IPS-NIHi7 (cell line): ENCODE results near the gene ANXA7.
"Not testable (repeated sequence)": the region's sequence is repeated elsewhere in the genome, so short reads cannot be mapped to it uniquely, and the experiment has no call there.

Experiments
- DNase-seq: peaks from one replicate; pipeline ENCODE4 v3.0.0; 2012; ENCODE audit warnings: mixed read lengths; ENCODE audit errors: extremely low spot score

The ANXA7 gene

DNA sequence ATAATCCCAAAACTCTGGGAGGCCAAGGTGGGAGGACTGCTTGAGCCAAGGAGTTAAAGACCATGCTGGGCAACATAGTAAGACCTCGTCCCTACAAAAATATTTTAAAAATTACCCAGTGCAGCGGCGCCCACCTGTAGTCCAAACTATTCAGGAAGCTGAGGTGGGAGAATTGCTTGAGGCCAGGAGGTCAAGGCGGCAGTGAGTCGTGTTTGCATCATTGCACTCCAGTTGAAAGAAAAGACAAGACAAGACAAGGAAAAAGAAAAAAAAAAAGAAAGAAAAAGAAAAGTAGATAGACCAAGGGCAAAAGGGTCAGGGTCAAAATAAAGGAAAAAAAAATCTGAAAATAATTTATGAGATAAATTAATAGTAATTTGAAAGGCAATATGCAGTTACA, 5.8 kb downstream of the ANXA7 start:
- no peak for DNase-seq

DNA sequence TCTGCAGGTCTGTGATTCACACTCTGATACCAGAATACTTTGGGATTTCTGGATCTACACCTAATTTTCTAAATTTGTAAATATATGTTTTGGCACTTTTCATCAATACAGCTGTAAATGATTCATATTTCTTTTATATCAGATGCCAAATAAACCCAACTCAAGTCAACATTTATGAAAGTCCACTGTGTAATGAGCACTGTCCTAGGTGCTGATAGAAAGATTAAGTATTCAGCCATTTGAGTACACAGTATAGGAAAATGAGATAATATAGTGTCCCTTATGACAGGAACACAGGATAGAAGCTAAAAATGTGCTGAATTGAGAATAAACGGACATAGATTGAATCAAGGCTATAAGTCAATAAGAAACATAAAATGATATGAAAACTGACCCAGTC, 6.4 kb downstream of the ANXA7 start:
- DNase-seq, result no peak

DNA sequence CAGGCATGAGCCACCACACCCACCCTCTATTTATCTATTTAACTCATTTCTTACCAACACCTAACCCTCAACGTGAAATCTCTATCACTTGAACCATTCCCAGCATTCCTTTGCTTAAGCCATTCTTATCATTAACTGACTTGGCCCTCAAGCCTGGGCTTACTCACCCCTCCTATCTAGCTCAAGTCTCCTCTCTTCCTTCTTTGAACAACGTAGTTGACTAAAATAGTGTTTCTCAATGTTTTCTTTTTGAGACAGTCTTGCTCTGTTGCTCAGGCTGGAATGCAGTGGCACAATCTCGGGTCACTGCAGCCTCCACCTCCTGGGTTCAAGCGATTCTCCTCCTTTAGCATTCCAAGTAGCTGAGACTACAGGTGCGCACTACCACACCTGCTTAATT, 7.0 kb downstream of the ANXA7 start:
- no peak for DNase-seq

DNA sequence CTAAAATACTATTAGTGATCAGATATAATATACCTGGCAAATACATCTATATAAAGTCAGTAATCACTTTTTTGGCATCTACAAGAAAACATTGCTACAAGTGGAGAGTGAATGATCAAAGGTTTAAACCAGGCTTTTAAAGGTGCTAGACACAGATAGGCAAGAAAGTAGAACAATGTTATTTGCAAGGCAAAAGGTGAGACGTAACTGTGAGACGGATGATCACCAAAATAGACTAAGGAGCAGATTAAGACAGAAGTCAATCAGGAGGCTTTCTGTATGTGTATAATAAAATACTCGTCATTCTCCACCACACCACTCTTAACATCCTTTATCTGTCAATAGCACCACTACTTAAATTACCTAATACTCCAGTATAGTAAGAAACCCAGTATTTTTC, 8.3 kb downstream of the ANXA7 start:
- DNase-seq, result no peak

DNA sequence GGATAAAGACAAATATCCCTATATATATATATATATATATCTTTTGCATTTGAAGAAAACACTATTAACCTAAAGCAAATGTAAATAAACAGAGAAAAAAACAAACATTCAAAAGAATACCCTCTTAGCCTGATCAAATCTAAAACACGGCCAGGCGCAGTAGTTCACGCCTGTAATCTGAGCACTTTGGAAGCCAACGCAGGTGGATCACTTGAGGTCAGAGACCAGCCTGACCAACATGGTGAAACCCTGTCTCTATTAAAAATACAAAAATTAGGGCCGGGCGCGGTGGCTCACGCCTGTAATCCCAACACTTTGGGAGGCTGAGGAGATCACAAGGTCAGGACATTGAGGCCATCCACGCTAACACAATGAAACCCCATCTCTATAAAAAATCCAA, 9.2 kb downstream of the ANXA7 start:
- no peak for DNase-seq

DNA sequence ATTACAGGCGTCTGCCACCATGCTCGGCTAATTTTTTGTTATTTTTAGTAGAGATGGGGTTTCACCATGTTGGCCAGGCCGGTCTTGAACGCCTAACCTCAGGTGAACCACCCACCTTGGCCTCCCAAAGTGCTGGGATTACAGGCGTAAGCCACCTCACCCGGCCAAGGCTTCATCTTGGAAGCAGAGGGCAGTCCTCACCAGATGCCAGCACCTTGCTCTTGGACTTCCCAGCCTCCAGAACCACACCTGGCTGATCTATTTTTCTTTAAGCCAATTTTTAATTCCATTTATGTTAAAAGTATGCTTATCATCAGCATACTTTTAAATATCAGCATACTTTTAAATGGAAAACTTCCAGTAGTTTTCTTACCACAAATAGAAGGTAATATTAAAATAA, 12.2 kb downstream of the ANXA7 start:
- DNase-seq, result no peak

DNA sequence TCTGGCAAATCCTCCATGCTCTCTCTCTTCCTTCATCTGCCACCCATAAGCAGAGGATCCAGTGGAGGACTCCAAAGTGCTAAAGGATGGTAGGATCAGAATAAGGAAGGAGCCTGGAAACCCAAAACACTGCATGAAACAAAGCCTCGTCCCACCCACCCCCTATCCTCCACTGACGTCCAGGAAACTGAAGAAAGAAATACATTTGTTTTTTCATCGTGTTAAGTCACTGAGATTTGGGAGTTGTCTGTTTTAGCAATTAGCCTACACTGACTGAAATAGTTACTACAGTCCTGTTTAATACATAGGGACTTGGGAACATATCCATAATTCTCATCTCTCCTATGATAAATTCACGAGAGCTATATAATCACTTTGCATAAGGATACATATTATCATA, 14.8 kb downstream of the ANXA7 start:
- no peak for DNase-seq

DNA sequence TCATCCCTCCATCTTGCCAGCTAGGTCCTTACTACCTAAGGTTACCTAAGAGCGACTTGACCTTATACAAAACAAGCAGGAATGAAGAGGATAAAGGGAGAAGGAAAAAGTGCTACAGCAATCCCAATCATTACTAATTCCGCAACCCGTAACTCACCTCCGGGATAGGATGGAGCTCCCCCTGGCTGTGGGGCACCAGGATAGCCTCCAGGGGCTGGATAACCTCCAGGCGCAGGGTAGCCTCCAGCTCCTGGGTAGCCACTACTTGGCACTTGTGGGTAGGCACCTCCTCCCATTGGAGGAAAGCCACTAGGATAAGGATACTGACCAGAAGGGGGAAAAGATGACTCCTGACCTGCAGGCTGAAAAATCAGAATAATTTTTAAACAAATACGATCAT, 15.8 kb downstream of the ANXA7 start:
- peak; percentile 41 for DNase-seq

DNA sequence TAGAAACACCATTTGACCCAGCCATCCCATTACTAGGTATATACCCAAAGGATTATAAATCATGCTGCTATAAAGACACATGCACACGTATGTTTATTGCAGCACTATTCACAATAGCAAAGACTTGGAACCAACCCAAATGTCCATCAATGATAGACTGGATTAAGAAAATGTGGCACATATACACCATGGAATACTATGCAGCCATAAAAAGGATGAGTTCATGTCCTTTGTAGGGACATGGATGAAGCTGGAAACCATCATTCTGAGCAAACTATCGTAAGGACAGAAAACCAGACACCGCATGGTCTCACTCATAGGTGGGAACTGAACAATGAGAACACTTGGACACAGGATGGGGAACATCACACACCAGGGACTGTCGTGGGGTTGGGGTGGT, 19.5 kb downstream of the ANXA7 start:
- not testable (repeated sequence) for DNase-seq

DNA sequence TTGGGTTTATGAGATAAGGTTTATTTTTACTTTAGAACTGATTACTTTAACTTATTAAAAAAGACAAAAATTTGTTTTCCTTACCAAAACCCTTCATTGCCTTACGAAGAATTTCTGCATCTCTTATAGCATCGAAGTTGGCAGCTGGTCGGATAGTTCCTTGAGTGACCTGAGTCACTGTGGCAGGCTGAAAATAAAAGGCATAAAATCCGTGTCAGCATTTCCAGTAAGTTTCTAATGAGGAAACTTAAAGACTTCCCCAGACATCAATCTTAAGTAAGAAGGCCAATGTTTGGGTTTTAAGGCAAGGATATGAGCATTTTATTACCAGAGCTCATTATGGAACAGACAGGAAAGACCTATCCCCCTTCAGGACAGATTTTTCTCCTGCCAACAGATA, 25.6 kb downstream of the ANXA7 start:
- DNase-seq, result no peak

DNA sequence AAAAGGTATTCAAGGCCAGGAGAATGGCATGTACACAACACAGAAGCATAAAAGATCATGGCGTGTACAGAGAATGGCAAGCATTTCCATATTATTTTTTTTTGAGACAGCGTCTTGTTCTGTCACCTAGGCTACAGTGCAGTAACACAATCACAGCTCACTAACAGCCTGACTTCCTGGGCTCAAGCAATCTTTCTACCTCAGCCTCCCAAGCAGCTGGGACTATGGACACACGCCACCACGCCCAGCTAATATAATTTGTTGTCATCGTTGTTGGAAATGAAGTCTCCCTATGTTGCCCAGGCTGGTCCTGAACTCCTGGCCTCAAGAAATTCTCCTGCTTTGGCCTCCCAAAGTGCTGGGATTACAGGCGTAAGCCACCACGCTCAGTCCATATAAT, 27.3 kb downstream of the ANXA7 start:
- DNase-seq, result no peak

DNA sequence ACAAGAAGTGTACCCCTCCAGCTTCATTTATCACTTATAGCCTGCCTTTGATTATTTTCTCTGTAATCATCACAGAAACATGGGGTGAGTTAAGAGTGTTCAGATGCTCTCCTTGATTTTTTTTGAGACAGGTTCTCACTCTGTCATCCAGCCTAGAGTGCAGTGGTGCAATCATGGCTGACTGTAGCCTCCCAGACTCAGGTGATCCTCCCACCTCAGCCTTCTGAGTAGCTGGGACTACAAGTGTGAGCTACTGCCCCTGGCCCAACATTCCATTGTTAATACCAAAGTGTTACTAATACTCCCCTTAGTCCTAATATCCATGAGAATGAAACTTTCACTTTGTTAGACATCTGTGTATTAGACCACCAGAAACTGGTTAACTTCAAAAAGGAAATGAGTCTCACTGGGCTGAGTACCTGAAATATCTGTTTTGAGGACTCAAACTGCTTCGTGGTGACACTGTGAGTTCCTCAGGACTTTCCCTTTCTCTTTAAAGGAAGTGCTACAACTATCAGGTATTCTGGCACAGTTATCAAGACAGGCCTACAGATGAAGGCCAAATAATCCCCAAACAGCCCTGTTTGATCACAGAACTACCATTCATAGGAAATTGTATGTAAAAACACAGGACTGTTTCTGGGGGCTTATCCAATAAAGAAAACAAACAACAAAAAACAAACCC, 34.7 kb downstream of the ANXA7 start:
- no peak for DNase-seq

DNA sequence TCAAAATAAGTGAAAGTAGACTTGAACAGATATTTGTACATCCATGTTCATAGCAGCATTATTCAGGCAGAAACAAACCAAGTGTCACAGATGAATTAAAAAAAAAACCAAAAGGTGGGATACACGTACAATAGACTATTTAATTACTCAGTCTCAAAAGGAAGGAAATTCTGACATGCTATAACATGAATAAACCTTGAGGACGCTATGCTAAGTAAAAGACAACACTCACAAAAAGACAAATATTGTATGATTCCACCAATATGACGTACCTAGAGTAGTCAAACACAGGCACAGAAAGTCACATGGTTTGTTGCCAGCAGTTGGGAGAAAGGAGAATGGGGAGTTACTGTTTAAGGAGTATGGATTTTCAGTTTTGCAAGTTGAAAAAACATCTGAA, 37.2 kb downstream of the ANXA7 start:
- DNase-seq, result no peak

DNA sequence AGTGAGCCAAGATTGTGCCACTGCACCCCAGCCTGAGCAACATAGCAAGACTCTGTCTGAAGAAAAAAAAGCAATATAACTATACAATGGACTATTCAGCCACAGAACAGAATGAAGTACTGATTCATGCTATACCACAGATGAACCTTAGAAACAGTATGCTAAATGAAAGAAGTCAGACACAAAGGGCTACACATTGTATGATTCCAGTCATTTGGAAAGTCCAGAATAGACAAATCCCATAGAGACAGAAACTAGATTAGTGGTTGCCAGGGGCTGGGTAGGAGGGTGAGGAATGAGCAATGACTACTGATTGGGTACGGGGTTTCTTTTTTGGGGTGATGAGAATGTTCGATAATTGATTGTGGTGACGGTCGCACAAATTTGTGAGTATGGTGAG, 45.6 kb downstream of the ANXA7 start:
- DNase-seq, result no peak

DNA sequence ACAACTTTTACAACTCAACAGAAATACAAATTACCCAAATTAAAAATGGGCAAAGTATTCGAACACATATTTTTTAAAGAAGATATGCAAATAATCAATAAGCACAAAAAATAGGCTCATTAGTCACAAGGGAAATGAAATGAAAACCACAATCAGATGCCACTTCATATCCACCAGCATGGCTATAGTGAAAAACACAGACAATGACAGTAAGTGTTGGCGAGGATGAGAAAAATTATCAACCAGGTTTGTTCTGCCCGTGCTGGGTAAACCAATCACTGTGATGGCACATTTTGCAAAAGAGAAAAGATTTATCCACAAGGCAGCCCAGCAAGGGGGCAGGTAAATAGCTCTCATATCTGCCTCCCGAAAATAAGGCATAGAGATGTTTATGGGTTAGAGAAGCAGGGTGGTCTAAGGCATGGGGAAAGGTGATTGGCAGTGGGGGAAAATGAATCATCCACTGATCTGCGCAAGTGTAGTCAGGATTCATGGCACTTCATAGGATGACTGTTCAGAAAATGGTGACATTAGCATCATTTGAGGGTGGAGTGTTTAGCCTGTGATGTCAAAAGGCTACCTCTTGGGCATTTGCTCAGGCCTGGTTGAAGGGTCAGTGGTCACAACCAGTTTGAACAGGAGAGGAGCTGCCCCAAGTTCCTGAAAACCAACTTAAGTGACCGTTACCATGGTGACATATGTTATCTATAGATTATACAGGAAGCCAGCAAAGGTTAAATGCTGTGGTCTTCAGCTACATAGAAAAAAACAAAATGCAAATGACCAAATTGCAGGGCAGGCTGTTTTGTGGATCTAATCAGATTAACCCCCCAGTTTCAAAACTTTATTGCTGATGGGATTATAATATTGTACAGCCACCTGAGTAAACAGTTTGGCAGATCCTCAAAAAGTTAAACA, 47.2 kb downstream of the ANXA7 start:
- no peak for DNase-seq

DNA sequence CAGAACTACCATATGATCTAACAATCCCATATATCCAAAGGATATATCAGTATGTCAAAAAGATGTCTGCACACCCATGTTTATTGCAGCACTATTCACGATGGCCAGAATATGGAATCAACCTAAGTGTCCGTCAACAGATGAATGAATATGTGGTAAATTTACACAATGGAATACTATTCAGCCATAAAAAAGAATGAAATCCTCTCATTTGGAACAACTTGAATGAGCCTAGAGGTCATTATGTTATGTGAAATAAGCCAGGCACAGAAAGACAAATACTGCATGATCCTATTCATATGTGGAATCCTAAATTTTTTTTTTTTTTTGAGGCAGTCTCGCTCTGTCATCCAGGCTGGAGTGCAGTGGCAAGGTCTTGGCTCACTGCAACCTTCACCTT, 48.9 kb downstream of the ANXA7 start:
- no peak for DNase-seq

DNA sequence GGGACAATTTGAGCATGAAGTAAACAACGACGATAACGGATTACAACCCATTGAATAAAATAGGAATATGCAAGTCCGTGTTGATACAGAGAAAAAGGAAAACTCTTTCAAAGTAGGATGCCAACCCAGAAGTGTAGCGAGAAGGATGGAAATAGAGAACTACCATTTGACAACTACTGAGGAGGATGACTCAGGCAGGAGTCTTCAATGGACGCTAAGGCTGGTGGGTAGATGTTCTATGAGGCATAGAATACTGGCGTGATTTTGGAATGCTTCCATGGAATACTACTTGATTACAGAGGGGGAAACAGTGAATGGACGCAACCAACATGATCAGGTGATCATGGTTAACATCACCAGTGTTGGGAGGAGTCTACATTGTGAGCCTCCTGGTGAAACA, 54.4 kb downstream of the ANXA7 start:
- DNase-seq, result no peak

DNA sequence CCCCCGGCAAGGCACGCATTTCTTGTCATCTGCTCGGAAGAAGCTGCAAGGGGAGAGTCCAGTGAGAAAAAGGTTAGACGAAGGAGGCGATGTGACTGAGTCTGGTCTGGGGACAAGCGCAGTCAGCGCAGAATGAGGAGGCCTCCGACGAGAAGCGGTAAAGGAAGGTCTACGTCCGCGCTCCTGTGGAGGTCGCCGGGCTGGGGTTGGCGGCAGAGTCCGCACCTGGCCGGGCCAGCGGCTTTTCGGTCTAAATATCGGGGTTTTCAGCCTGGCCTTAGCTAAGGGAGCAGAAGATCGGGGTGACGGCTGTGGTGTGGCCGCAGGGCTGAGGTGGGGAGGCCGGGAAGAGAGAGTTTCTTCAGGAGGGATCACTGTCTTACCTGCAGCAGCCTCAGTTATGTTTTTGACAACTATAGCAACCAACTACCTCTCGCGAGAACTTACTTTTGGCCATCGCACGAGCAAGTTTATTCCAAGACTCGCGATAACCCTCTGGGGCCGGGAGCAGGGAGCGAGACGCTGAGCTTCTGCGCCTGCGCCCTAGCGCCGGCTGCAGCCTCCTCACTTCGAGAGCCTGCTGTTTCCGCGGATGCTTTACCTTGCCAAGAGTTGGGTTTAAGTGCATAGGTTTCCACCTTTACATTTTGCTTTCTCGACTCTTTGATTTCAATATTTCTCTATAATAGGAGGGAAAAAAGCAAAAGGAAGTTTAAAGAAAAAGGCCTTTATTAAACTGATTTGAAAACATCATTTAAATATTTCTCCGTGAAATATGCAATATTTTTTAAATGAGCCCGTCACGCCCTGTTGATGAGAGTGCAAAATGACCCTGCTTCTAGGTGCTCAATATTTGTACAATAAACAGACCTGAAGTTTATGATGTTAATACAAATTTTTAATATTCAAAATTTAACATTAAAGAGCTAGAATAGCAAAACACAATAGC, 55.3 kb downstream of the ANXA7 start, which contains the start of gene CFAP70:
CFAP70 (minus strand) TSS at position 534 of the 949 bp plus-strand sequence. CDS start 4,068 bp downstream, outside the sequence.
- peak; percentile 99 for DNase-seq

DNA sequence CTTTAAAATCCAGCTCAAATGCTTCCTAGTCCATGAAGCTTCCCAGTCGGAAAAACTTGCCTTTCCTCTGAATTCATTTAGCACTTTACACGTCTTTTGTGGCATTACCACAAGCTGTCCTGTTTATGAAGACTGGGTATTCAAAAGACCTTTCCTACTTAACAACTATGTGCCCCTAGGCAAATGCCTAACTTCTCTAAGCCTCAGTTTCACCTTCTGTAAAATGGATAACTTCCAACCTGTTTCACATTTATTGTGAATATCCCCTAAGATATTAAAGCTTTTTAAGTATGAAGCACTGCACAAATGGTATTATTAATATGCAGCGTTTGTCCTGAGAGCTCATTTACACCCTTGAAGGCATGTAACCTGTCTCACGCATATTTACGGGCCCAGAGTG, 56.0 kb downstream of the ANXA7 start:
- no peak for DNase-seq

DNA sequence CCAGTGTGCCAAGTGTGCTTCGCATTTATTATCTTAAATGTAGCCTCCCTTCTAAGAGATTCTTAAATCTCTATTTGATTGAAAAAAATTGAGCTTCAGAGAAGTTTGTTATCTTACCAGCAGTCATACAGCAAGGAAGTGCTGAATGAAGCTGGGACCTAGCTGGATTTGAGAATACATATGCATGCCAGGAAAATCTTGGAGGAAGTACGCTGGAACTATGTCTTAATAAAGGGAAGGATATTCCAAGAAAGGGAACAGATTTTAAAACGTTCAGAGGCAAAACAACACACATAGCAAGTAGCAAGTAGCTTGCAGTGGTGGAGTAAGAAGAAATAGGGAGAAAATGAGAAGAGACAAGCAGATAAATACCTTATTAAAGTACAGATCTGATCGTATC, 56.7 kb downstream of the ANXA7 start:
- DNase-seq, result no peak

DNA sequence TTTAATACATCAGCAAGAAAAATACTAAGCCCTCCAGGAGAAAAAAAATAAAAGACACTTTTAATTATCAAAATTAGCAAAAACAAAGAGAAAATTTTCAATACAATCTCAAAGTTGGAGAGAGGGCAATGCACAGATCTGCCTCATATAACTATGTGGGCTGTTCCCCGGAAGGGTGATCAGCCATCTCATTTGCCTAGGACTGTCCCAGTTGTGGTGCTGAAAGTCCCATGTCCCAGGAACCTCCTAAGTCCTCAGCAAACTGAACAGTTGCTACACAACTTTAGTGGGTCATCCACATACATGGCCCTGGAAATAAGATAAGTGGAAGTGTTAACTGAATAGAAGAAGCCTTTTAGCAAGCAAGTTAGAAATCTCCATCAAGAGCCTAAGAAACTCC, 69.6 kb downstream of the ANXA7 start:
- DNase-seq, result no peak

DNA sequence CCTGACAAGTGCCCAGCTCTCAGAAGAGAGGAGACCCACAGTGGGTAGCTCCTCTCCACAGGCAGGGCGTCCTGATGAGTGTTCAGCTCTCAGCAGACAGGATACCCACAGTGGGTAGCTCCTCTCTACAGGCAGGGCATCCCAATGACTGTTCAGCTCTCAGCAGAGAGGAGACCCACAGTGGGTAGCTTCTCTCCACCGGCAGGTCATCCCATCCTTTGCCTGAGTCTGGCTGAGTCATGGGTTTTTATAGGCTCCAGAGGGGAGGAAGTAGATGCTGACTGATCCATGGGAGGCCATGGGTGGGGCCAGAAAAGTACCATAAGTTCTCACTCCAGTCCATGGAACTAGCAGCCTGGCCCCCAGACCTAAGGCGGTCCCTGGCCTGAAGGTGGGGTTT, 73.7 kb downstream of the ANXA7 start:
- no peak for DNase-seq
